H1 (cell line): ENCODE data around the gene UBAP2L. TPM values are rescaled to one million over a fixed set of nuclear protein-coding genes. Genes with fewer than 3 reads are reported as not detected.

Experiments used
- CTCF ChIA-PET: fragments of 300-600 bp; sonication (Branson Sonifier 250); formaldehyde crosslinking; loops from one replicate; lab custom pipeline; 2021; ENCODE audit not compliant: partially characterized antibody; lab: Charles Lee
- POLR2A ChIA-PET: fragments of 300-600 bp; sonication (Branson Sonifier 250); formaldehyde crosslinking; loops from one replicate; lab custom pipeline; 2021; ENCODE audit warnings: inconsistent platforms; ENCODE audit not compliant: partially characterized antibody; lab: Charles Lee
- DNase-seq, 2 experiments: peaks; one replicate each; pipeline versions ENCODE4 v3.0.0 to v3.0.0-alpha.2; 2010 to 2022; ENCODE audit warnings: low spot score in 2 of 2, low read depth in 1 of 2, mixed read lengths in 1 of 2
- FAIRE-seq: peaks from 2 replicates; lab custom pipeline; 2011; peaks lifted over from hg19 to GRCh38; lab: Jason Lieb, UNC
- H2AFZ ChIP-seq: 2 replicates; pipeline ENCODE4 v1.8.1; 2012; ENCODE audit warnings: low read length, inconsistent platforms
- H2AK5ac ChIP-seq: 2 replicates; pipeline ENCODE4 v1.6.1; 2013; ENCODE audit warnings: low read depth, low read length
- H2BK120ac ChIP-seq: replicated peaks from 2 replicates; pipeline ENCODE3; 2013; ENCODE audit warnings: low read depth, low read length, inconsistent platforms
- H2BK12ac ChIP-seq: 2 replicates; pipeline ENCODE4 v1.6.1; 2013; ENCODE audit warnings: low read depth, low read length
- H2BK15ac ChIP-seq: 2 replicates; pipeline ENCODE4 v1.6.1; 2013; ENCODE audit warnings: low read length
- H2BK20ac ChIP-seq: 2 replicates; pipeline ENCODE4 v1.6.1; 2013; ENCODE audit warnings: low read length
- H2BK5ac ChIP-seq: 2 replicates; pipeline ENCODE4 v1.6.1; 2013; ENCODE audit warnings: low read depth, low read length
- H3K14ac ChIP-seq: 2 replicates; pipeline ENCODE4 v1.6.1; 2013; ENCODE audit warnings: inconsistent platforms; ENCODE audit not compliant: insufficient read length
- H3K18ac ChIP-seq: 2 replicates; pipeline ENCODE4 v1.6.1; 2013; ENCODE audit warnings: low read length; ENCODE audit errors: extremely low read depth
- H3K23ac ChIP-seq: 2 replicates; pipeline ENCODE4 v1.6.1; 2013; ENCODE audit warnings: inconsistent platforms; ENCODE audit not compliant: insufficient read length
- H3K23me2 ChIP-seq: 2 replicates; pipeline ENCODE4 v1.6.1; 2013; ENCODE audit warnings: low read depth, low read length
- H3K27ac ChIP-seq: 2 replicates; pipeline ENCODE4 v1.6.1; 2011; ENCODE audit warnings: low read depth, low read length, inconsistent platforms
- H3K27me3 ChIP-seq, 4 experiments: replicated peaks in 1 of 4; 1 replicate in 1 of 4; 2 replicates in 3 of 4; pipeline versions ENCODE4 v1.6.1 to v1.8.1; 2011 to 2013; ENCODE audit warnings: low read length in 3 of 4, mild to moderate bottlenecking in 3 of 4, inconsistent platforms in 2 of 4, mixed read lengths in 2 of 4, moderate library complexity in 1 of 4; ENCODE audit not compliant: control insufficient read depth in 3 of 4, insufficient read depth in 3 of 4; ENCODE audit errors: extremely low read depth in 1 of 4
- H3K36me3 ChIP-seq, 4 experiments: 2 replicates each; pipeline versions ENCODE4 v1.6.1 to v1.8.1; 2011 to 2013; ENCODE audit warnings: mild to moderate bottlenecking in 4 of 4, low read length in 3 of 4, moderate library complexity in 2 of 4, control low read depth in 1 of 4, inconsistent platforms in 1 of 4; ENCODE audit not compliant: insufficient read depth in 4 of 4, control insufficient read depth in 2 of 4
- H3K4ac ChIP-seq: replicated peaks from 2 replicates; pipeline ENCODE3; 2013; ENCODE audit warnings: low read length, low read depth, mixed read lengths, inconsistent platforms; ENCODE audit not compliant: insufficient read length
- H3K4me1 ChIP-seq, 4 experiments: replicated peaks in 1 of 4; 1 replicate in 1 of 4; 2 replicates in 3 of 4; pipeline versions ENCODE4 v1.6.1 to v1.8.1; 2011 to 2013; ENCODE audit warnings: low read length in 3 of 4, inconsistent platforms in 2 of 4, mixed read lengths in 1 of 4; ENCODE audit not compliant: insufficient read depth in 4 of 4, control insufficient read depth in 3 of 4
- H3K4me2 ChIP-seq, 2 experiments: 2 replicates each; pipeline versions ENCODE4 v1.6.1 to v1.8.1; 2011 to 2013; ENCODE audit warnings: low read depth in 2 of 2, low read length in 2 of 2, control low read depth in 1 of 2, inconsistent platforms in 1 of 2, mild to moderate bottlenecking in 1 of 2; ENCODE audit not compliant: insufficient read depth in 1 of 2
- H3K4me3 ChIP-seq, 4 experiments: fragments of 200-600, 300-600 bp in 1 of 4; sonication (generic), shearing (Covaris generic), sonication (Bioruptor Twin) in 1 of 4; 2 replicates each; pipeline versions ENCODE4 v1.5.1 to v1.8.1; 2011 to 2016; ENCODE audit warnings: low read length in 4 of 4, low read depth in 3 of 4, control low read depth in 2 of 4, inconsistent platforms in 2 of 4, mild to moderate bottlenecking in 2 of 4, mixed read lengths in 1 of 4, moderate library complexity in 1 of 4; ENCODE audit not compliant: insufficient read depth in 2 of 4; ENCODE audit errors: extremely low read depth in 1 of 4
- H3K56ac ChIP-seq: replicated peaks from 2 replicates; pipeline ENCODE3; 2013; ENCODE audit warnings: low read depth, mild to moderate bottlenecking, mixed read lengths, low read length, inconsistent platforms; ENCODE audit not compliant: insufficient read length
- H3K79me1 ChIP-seq: 2 replicates; pipeline ENCODE4 v1.6.1; 2013; ENCODE audit warnings: low read depth, low read length, control low read depth
- H3K79me2 ChIP-seq, 2 experiments: 2 replicates each; pipeline versions ENCODE4 v1.6.1 to v1.8.1; 2012 to 2013; ENCODE audit warnings: low read length in 2 of 2, mild to moderate bottlenecking in 2 of 2, inconsistent platforms in 1 of 2; ENCODE audit not compliant: insufficient read depth in 2 of 2, control insufficient read depth in 1 of 2
- H3K9ac ChIP-seq, 4 experiments: replicated peaks in 1 of 4; 1 replicate in 1 of 4; 2 replicates in 3 of 4; pipeline versions ENCODE4 v1.6.1 to v1.8.1; 2011 to 2013; ENCODE audit warnings: low read depth in 3 of 4, low read length in 3 of 4, control low read depth in 2 of 4, mild to moderate bottlenecking in 2 of 4, moderate library complexity in 2 of 4, inconsistent platforms in 1 of 4; ENCODE audit errors: extremely low read depth in 1 of 4
- H3K9me3 ChIP-seq, 2 experiments: 2 replicates each; pipeline versions ENCODE4 v1.6.1 to v1.8.1; 2012 to 2013; ENCODE audit warnings: mild to moderate bottlenecking in 2 of 2, moderate library complexity in 2 of 2, control low read depth in 1 of 2, inconsistent platforms in 1 of 2, low read depth in 1 of 2, low read length in 1 of 2, mixed read lengths in 1 of 2; ENCODE audit not compliant: insufficient read depth in 2 of 2
- H4K20me1 ChIP-seq, 2 experiments: replicated peaks in 1 of 2; 2 replicates each; pipeline versions ENCODE3 to v1.8.1; 2011 to 2013; ENCODE audit warnings: inconsistent platforms in 2 of 2, low read length in 2 of 2, mild to moderate bottlenecking in 1 of 2; ENCODE audit not compliant: insufficient read depth in 2 of 2, control insufficient read depth in 1 of 2
- H4K5ac ChIP-seq: 2 replicates; pipeline ENCODE4 v1.6.1; 2013; ENCODE audit warnings: low read length, low read depth, mixed read lengths, inconsistent platforms; ENCODE audit not compliant: insufficient read length
- H4K8ac ChIP-seq: 2 replicates; pipeline ENCODE4 v1.8.0; 2013; ENCODE audit warnings: mild to moderate bottlenecking, moderate library complexity, low read length, inconsistent platforms; ENCODE audit not compliant: insufficient read depth; ENCODE audit errors: extremely low read depth
- H4K91ac ChIP-seq: replicated peaks from 2 replicates; pipeline ENCODE3; 2013; ENCODE audit warnings: low read length, mixed read lengths, inconsistent platforms; ENCODE audit not compliant: insufficient read length
- CREB1 ChIP-seq: IDR thresholded peaks from 2 replicates; pipeline ENCODE4 v1.6.1; 2012; ENCODE audit warnings: inconsistent platforms
- RAD21 ChIP-seq, 2 experiments: IDR thresholded peaks in 1 of 2; conservative IDR thresholded peaks in 1 of 2; 2 replicates each; pipeline ENCODE4 v1.6.1; 2011; ENCODE audit warnings: low read depth in 2 of 2, low read length in 2 of 2, improper control_type of control experiment in 1 of 2, inconsistent platforms in 1 of 2, mild to moderate bottlenecking in 1 of 2, moderate library complexity in 1 of 2
- RNF2 ChIP-seq: fragments of 200-900, 300-1000 bp; sonication (generic); IDR thresholded peaks from 2 replicates; pipeline ENCODE4 v1.7.1; 2016; ENCODE audit warnings: borderline replicate concordance, low read depth, mild to moderate bottlenecking, antibody characterized with exemption, low read length; ENCODE audit not compliant: poor library complexity, severe bottlenecking; ENCODE audit errors: missing control alignments
- WGBS, 2 experiments: shearing (Covaris generic) in 1 of 2; methylation state at CpG; one replicate each; pipeline versions ENCODE4 v1.1.6 to v1.1.7; 2013 to 2015; ENCODE audit warnings: low lambda C conversion rate in 2 of 2, mixed read lengths in 2 of 2, inconsistent platforms in 1 of 2, low coverage in 1 of 2, missing lambda C conversion rate in 1 of 2; ENCODE audit not compliant: insufficient replicate concordance in 2 of 2, insufficient coverage in 1 of 2, insufficient read length in 1 of 2; ENCODE audit errors: extremely low coverage in 1 of 2, missing lambda C conversion rate in 1 of 2; 5-methylcytosine and 5-hydroxymethylcytosine counted together
- polyA plus RNA-seq, 7 experiments: library from polyadenylated mRNA; depleted of rRNA in 3 of 7; stranded (reverse) in 5 of 7; unstranded in 2 of 7; fragments of >200 nt in 5 of 7; fragments of 200-250 nt in 2 of 7; gene quantifications; 1 replicate in 5 of 7; 2 replicates in 1 of 7; 4 replicates in 1 of 7; pipeline versions ENCODE4 v1.2.1 to v1.2.3, GENCODE V29; 2011 to 2013; ENCODE audit warnings: missing spikeins in 2 of 7, mixed read lengths in 2 of 7
- total RNA-seq: library from RNA; stranded (reverse); fragmentation: NEBNext Ultra II Directional; extraction: Animal tissue kit (Norgen Biotek cat#: 25700); gene quantifications from 2 replicates; pipeline ENCODE4 v1.2.1, GENCODE V29; 2021

UBAP2L gene
- total and polyA plus RNA-seq, 2 of the 8 experiments (the other 6 are each of a cell fraction or from before 2014, with no cell fraction given), result 254 to 349 TPM

DNA sequence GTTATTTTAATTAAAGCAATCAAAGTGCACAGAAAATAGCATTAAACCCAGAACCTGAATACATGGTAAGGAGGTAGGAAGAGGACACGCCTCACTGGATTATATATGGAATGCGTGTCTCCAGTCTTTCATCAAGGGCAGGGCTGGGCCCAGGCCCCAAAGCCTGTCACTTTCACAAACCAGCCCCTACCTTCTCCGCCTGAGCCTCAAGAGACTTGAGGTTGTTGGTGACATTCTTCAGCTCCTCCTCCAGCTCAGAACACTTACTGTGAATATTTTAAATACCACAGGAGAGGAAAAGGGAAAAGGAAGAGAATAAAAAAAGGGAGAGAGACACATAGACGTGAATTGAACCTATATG lies 49.6 kb upstream of the UBAP2L start:
- WGBS, 2 experiments, result 90% methylated on average over 4 of the region's 4 CpGs; no CpG with 5 or more reads in 1 of the 2 experiments
- Histone ChIP-seq H3K4me2 (no peak overlapping the region), H4K91ac (no peak overlapping the region), H2BK20ac (no peak overlapping the region), H3K4me1 (no peaks in the 10 kb centered on the region), H3K79me2 (peaks cover 3 to 33% of the 10 kb centered on the region in 2 experiments; a peak in 3 of 4 replicates), H3K23me2 (no peaks in the 10 kb centered on the region), H2BK5ac (no peak overlapping the region), H3K4ac (no peak overlapping the region), H4K5ac (no peak overlapping the region), H3K27me3 (no peaks in the 10 kb centered on the region), H4K8ac (no peak overlapping the region), H2BK120ac (no peak overlapping the region), H3K14ac (no peak overlapping the region), H3K23ac (no peak overlapping the region), H3K4me3 (no peak overlapping the region), H4K20me1 (peaks cover 0 to 13% of the 10 kb centered on the region in 2 experiments), H3K56ac (no peak overlapping the region), H3K9me3 (no peaks in the 10 kb centered on the region), H3K27ac (no peak overlapping the region), H2BK12ac (no peak overlapping the region), H3K36me3 (peaks cover 31 to 87% (median 76%) of the 10 kb centered on the region in 4 experiments), H2AFZ (no peak overlapping the region), H2AK5ac (no peak overlapping the region)
- CTCF ChIA-PET, result interaction anchor here (1.4 kb wide), 1 partner anchor 101 kb away, joined by 6 read pairs; no protein-coding TSS in a partner anchor
- no peak for TF ChIP-seq CREB1
- no peak for TF ChIP-seq RNF2
- TF ChIP-seq RAD21 (IDR thresholded peaks at IDR 0.05 in 1 of 2, conservative IDR thresholded peaks at IDR 0.05 in 1 of 2; ENCODE audit: low read depth in 2 of 2, low read length in 2 of 2), result no peak
- TF ChIP-seq, all 59 proteins: peak for 0
- H2BK15ac ChIP-seq, result no peak overlapping the region
- POLR2A ChIA-PET, result interaction anchor here (0.7 to 2.0 kb wide), 6 partner anchors 9 to 36 kb away, joined by 3 to 6 read pairs (median 3); partner anchors contain the start of gene NUP210L
- H3K18ac ChIP-seq, result no peak overlapping the region
- FAIRE-seq, result no peak
- H3K9ac ChIP-seq, result no peak overlapping the region
- H3K79me1 ChIP-seq, result peaks cover 4% of the 10 kb centered on the region; the same call in 1 of the 2 replicates
- no peak for DNase-seq
